Inflammatory macrophage treated with lipopolysaccharide for 1 hour (primary cell): Measurements from ENCODE around the gene NME3.
"Not testable (repeated sequence)": the region's sequence is repeated elsewhere in the genome, so short reads cannot be mapped to it uniquely, and the experiment has no call there.

Experiments used
- DNase-seq, 2 donors: peaks; one replicate each; pipeline ENCODE4 v3.0.0-alpha.2; 2020 to 2022

The NME3 gene

DNA sequence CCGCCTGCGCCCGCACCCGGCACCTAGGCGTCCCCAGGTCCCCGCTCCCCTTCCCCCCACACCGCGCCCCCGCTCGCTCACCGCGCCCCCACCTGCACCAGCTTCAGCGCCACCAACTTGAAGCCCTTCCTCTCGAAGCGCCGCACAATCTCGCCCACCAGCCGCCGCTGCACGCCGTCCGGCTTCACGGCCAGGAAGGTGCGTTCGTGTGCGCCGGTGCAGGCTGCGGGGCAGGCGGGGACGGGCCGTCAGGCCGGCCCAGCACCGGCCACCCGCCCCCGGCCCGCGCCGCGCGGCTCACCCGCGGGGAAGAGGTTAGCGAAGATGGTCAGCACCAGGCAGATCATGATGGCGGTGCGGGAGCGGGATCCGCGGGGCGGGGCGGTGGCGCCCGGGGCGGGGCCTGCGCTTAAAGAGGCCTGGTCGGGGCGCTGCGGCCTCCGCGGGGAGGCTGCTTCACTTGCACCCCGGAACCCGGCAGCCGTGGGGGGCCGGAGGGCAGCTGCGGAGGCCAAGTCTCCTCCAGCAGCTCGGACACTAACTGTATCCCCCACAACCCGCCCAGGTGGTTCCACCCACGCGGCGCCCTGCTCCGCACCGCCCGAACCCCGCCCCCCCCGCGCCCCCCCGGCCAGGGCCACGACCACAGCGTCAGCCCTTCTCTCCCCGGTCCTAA lies at the start of gene NME3:
TSS of gene NME3 (minus strand) at position 356 of the 676 bp plus-strand sequence. CDS start at position 347, 9 bp downstream.
- DNase-seq = peak; percentile 50 to 71

DNA sequence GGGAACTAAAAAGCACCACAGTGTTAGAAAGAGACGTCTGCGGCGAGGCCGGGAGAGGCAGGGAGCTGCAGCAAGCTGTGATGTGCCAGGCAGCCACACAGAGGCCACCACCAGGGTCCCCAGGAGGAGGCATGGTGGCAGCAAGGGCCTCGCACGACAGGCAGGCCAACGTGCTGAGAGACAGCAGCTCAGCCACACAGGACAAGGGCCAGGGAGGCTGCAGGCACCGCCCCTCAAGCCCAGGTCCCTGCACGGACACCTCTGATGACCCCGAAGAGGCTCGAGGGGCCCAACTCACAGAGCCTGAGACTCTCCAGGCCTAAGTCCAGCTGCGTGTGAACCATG lies 49.6 kb upstream of the NME3 start:
- DNase-seq = no peak

GRCh38 chr16:1820096-1820945 lies 49.0 kb upstream of the NME3 start:
- DNase-seq = no peak

GRCh38 chr16:1819611-1820010 lies 48.3 kb upstream of the NME3 start:
- DNase-seq = no peak

DNA sequence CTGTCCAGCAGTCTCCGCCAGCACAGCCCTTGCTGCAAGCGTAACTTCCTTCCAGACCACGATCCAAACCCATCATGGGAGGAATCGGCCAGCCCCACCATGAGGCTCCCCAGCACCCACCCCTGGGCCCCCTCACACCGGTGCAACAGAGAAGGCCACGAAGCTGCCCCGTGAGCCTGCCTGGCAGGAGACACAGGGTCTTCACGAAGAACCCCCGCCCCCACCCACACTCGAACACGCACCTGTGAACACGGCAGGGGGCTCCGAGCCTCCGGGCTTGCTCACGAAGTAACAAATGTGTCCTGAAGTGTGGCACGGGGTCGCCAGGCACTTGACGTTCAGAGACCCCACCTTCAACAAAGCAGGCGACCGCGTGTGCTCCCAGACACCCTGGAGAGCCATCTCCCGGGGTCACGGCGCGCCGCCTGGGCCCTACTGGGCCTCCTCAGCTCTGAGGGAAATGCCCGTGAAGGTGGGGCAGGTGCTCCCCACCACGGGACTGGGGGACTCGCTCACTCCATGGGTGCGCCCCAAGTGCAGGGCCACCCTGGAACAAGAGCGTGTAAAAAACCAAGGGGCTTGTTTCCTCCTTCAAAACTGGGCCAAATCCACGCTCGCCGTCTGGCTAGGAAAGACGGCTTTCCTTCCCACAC lies 47.7 kb upstream of the NME3 start:
- no peak for DNase-seq

- DNase-seq = no peak
These were observed 47.0 kb upstream of the NME3 start for GRCh38 chr16:1818204-1818872.

DNA sequence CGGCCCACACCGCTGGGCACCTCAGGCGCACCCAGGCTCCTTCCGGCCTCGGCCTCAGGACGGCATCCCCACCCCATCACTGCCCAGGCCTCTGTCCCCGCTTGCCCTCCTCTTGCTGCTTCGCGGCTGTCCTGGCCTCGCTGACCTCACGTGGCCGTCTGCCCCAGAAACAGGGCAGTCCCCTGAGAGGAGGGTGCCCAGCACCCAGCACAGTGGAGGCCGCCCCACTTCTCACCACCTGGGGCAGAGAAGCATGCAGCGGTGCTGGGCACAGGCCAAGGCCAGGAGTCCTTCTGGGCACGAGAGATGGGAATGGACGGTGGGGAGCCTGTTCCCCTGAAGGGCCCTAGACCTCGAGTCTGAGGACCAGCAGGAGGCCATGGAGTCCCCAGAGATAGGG lies 46.4 kb upstream of the NME3 start:
- DNase-seq = no peak

- no peak for DNase-seq
These were observed 45.9 kb upstream of the NME3 start for GRCh38 chr16:1817276-1817589.

- no peak for DNase-seq
These were observed 45.3 kb upstream of the NME3 start for GRCh38 chr16:1816396-1817275.

DNA sequence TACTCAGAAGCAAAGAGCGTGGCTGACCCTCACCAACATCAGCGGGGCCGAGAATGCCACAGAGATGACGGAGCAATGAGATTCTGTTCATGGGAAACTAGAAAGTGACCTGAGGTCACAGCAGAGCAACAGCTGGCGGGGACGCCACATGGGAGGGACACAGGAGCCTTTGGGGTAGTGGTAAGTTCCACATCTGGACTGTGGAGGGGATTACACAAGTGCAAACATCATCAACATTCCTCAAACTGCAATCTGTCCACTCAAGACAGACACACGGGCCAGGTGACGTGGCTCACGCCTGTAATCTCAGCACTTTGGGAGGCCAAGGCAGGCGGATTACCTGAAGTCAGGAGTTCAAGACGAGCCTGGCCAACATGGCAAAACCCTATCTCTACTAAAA lies 44.1 kb upstream of the NME3 start:
- DNase-seq = no peak

DNA sequence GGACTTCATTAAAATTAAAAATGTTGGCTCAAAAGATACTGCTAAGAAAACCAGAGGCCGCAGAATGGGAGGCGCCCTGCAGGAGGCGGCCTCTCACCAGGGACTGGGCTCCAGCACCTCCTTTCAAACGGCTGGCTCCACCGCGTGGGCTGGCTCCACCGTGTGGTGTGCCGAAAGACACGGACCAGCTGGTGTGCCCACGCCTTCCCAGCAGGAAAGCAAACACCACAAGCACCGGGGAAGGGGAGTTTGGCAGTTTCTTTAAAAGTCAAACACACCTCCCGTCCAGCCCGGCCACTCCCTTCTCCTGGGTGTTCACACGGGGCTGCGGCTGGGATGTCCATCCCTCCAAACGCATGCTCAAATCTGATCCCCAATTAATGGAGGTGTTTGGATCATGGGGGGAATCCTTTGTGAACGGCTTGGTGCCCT lies 41.4 kb upstream of the NME3 start:
- peak; percentile 51 to 64 for DNase-seq

DNA sequence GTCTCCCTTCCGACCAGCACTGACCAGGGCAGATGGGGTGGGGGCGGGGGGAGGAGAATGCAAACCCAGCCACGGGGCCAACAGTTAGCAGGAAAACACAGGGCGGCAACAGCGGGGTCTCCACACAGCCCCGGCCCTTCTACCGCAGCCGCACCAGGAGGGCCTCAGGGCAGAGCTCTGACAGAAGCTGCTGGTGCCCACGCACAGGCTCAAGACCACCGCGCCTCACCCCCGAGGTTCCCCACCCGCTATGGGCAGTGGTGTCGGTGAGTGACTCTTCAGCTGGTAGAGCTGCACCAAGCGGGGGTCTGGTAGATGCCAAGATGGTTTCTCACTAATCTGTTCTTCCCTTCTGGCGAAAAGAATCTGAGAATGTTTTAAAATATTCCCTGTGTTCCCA lies 39.2 kb upstream of the NME3 start:
- DNase-seq = no peak

DNA sequence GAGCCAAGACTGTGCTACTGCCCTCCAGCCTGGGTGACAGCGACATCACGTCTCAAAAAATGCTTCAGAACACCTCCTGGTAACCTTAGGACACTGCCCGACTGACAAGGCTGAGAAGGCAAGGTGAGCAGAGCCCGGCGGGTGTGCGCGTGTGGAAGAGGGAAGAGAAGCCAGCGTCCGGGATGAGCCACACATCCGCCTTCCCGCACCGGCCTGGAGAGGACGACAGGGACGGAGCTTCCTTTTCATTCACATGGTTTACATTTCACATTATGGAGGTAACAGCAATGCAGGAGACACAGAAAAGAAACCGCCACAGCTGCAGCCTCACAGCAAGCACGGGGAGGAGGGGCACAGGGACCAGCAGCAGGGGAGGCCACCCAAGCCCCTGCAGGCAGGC lies 38.8 kb upstream of the NME3 start:
- no peak for DNase-seq

DNA sequence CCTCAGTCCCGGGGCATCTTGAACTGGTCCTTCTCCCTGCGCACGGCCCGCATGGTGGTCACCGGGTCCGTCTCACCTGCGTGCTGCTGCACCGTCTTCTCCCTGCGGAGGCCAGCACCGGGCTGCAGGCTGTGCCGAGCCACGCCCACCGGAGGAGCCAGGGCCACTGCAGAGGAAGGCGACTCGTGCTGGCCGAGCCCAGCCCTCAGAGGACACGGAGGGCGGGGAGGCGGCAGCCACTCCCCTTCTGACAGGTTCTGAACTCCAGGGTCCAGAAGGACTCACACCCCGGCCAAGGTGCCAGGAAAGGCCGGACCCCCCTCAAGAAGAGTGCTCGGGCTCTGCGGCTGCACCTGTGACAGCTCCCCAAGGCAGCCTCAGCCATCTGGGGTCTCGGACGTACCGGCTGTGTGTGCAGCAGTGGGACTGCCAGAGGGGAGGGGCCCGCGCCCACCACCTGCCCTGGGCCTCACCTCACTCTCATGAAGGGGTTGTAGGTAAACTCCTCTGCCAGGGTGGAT lies 38.0 kb upstream of the NME3 start:
- no peak for DNase-seq

DNA sequence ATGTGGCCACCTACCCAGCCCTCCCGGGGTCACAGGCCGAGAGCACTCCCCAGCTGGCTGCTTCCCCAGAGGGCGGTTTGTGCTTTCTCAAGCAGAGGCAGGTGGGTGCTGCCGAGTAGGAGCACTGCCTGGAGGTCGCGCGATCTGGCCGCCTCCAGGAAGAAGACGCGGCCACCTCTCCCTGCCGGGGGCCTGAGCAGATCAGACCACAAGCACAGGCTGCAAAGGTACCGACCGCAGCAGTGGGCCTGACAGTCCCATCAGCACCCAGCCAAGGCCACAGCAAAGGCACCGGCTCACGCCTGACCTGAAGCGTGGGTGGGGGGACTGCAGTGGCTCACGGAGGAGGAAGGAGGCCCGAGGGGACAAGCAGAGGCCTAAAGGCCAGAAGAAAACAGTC lies 37.3 kb upstream of the NME3 start:
- no peak for DNase-seq

- DNase-seq = no peak
These were observed 36.3 kb upstream of the NME3 start for GRCh38 chr16:1807626-1808025.

GRCh38 chr16:1800701-1801100 lies 29.4 kb upstream of the NME3 start:
- DNase-seq = no peak

DNA sequence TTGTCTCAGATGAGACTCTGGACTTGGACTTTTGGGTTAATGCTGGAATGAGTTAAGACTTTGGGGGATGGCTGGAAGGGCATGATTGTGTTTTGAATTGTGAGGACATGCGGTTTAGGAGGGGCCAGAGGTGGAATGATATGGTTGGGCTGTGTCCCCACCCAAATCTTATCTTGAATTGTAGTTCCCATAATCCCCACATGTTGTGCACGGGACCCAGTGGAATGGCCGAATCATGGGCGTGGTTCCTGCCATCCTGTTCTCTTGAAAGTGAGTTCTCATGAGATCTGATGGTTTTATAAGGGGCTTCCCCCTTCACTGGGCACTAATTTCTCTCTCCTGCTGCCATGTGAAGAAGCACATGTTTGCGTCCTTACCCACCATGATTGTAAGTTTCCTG lies 27.9 kb upstream of the NME3 start:
- not testable (repeated sequence) for DNase-seq

GRCh38 chr16:1794908-1795666 lies 23.7 kb upstream of the NME3 start:
- DNase-seq = no peak

- DNase-seq = no peak
These were observed 23.0 kb upstream of the NME3 start for GRCh38 chr16:1794221-1794871.
